ENCODE data around the gene TERC. TPM values are rescaled to one million over a fixed set of nuclear protein-coding genes. Genes with fewer than 3 reads are reported as not detected.

TERC gene
- total RNA-seq, 2 experiments from 2014 or later: 15.9 to 143 TPM

DNA sequence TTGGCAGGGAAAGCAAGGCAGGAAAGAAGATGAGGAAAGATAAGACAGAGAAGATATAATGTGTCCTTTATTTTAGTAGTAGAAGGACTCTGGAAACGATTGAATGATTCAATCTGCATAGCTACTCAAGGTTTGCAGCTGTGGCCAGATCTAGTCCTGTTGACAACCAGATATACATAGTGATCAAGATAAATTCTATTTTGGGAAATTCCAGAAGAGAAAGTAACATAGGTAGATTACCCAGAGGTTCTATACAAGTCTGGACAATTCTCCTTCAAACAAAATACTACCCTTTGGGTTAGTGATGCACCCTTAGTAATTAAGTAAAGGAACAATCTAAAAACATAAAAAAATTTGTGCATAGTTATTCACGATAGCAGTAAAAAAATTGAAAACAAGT is 9.4 kb downstream of the TERC start:
- TF ChIP-seq, protein P1, sequence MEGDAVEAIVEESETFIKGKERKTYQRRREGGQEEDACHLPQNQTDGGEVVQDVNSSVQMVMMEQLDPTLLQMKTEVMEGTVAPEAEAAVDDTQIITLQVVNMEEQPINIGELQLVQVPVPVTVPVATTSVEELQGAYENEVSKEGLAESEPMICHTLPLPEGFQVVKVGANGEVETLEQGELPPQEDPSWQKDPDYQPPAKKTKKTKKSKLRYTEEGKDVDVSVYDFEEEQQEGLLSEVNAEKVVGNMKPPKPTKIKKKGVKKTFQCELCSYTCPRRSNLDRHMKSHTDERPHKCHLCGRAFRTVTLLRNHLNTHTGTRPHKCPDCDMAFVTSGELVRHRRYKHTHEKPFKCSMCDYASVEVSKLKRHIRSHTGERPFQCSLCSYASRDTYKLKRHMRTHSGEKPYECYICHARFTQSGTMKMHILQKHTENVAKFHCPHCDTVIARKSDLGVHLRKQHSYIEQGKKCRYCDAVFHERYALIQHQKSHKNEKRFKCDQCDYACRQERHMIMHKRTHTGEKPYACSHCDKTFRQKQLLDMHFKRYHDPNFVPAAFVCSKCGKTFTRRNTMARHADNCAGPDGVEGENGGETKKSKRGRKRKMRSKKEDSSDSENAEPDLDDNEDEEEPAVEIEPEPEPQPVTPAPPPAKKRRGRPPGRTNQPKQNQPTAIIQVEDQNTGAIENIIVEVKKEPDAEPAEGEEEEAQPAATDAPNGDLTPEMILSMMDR (conservative IDR thresholded peaks at IDR 0.05; ENCODE audit: low read length): no peak
- no peak for TF ChIP-seq EZH2phosphoT487 (IDR thresholded peaks at IDR 0.05; ENCODE audit: borderline replicate concordance, low read depth, low read length)
- H2AFZ ChIP-seq (ENCODE audit: low read length): no peak overlapping the region
- no peaks in the 10 kb centered on the region for H3K36me3 ChIP-seq (ENCODE audit: insufficient read depth, low read length)
- POLR2A ChIA-PET: interaction anchor here (0.8 kb wide), 1 partner anchor 12 kb away, joined by 3 read pairs; no protein-coding TSS in a partner anchor
- peaks cover 15% of the 10 kb centered on the region for H3K4me1 ChIP-seq (ENCODE audit: insufficient read depth, low read length, poor library complexity, severe bottlenecking)
- H3K4me2 ChIP-seq (ENCODE audit: low read length): no peak overlapping the region
- no peaks in the 10 kb centered on the region for H3K9me3 ChIP-seq (ENCODE audit: low read length)
- no peak overlapping the region for H3K27ac ChIP-seq (ENCODE audit: low read depth, low read length, poor library complexity, severe bottlenecking)
- intact Hi-C loops (cut with micrococcal nuclease; ENCODE audit: unreplicated experiment): no loop called here
- no peak overlapping the region for H3K4me3 ChIP-seq (ENCODE audit: low read depth, low read length, poor library complexity, severe bottlenecking)
- H3K9me2 ChIP-seq (ENCODE audit: insufficient read depth, low read length): no peaks in the 10 kb centered on the region
- CTCF ChIA-PET (ENCODE audit: unreplicated experiment): no interaction called here
- no peaks in the 10 kb centered on the region for H3K79me2 ChIP-seq (ENCODE audit: insufficient read depth, low read depth, low read length)
- no peaks in the 10 kb centered on the region for H4K20me1 ChIP-seq (ENCODE audit: insufficient read depth, low read length)
- DNase-seq (ENCODE audit: low spot score): no peak
- no TSS peak for BruUV-seq (replicated peaks)

DNA sequence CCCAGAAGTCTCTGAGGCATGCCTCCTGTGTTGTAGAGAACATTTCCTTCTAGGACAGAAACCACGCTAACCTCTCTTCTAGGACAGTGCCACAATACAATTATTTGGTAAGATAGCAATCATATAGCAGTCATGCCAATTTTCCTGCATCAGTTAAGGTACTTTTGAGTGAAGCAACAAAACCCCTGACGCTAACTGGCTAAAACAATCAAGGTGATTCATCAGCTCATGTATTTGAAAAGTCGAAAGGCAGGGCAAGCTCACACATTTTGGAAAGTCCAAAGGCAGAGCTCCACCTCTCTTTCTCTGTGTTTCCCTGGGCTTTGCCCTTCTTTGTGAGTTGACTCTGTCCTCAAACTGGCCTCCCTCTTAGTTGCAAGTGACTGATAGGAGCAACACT is 10.1 kb downstream of the TERC start:
- H3K9me2 ChIP-seq (ENCODE audit: insufficient read depth, low read length): no peaks in the 10 kb centered on the region
- H3K4me1 ChIP-seq (ENCODE audit: insufficient read depth, low read length, poor library complexity, severe bottlenecking): peaks cover 15% of the 10 kb centered on the region
- H3K79me2 ChIP-seq (ENCODE audit: insufficient read depth, low read depth, low read length): no peaks in the 10 kb centered on the region
- no peak overlapping the region for H3K27ac ChIP-seq (ENCODE audit: low read depth, low read length, poor library complexity, severe bottlenecking)
- H3K4me3 ChIP-seq (ENCODE audit: low read depth, low read length, poor library complexity, severe bottlenecking): no peak overlapping the region
- TF ChIP-seq EZH2phosphoT487 (IDR thresholded peaks at IDR 0.05; ENCODE audit: borderline replicate concordance, low read depth, low read length): no peak
- TF ChIP-seq, protein P1 (conservative IDR thresholded peaks at IDR 0.05; ENCODE audit: low read length): no peak
- H4K20me1 ChIP-seq (ENCODE audit: insufficient read depth, low read length): no peaks in the 10 kb centered on the region
- POLR2A ChIA-PET: interaction anchor here (0.5 to 0.9 kb wide), 5 partner anchors 9 to 1594 kb away, joined by 3 to 7 read pairs (median 3); no protein-coding TSS in a partner anchor
- no peak for DNase-seq (ENCODE audit: low spot score)
- no TSS peak for BruUV-seq (replicated peaks)
- H3K4me2 ChIP-seq (ENCODE audit: low read length): no peak overlapping the region
- CTCF ChIA-PET (ENCODE audit: unreplicated experiment): no interaction called here
- intact Hi-C loops (cut with micrococcal nuclease; ENCODE audit: unreplicated experiment): no loop called here
- no peaks in the 10 kb centered on the region for H3K9me3 ChIP-seq (ENCODE audit: low read length)
- H3K36me3 ChIP-seq (ENCODE audit: insufficient read depth, low read length): no peaks in the 10 kb centered on the region
- H2AFZ ChIP-seq (ENCODE audit: low read length): no peak overlapping the region

DNA sequence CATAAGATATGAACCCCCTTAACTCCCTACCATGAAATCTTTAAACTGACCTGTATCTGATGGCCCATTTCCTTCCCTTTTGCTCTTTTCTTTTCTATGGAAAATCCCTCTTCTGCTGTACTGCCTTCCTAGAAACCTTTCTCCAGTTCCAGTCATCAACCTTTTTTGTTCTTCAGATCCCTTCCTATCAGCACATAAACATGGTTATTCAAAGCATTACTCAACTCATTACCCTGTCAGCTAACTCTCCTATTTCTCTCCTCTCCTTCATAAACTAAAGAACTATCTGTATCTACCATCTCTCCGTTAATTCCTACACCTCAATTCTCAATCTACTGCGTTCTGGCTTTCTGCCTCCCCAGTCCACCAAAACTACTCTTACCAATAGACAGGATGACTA is 13.0 kb downstream of the TERC start:
- POLR2A ChIA-PET: interaction anchor here (0.6 kb wide), 1 partner anchor 643 kb away, joined by 4 read pairs; no protein-coding TSS in a partner anchor
- no TSS peak for BruUV-seq (replicated peaks)

More for the DNA sequence above, 13.0 kb downstream of the TERC start:
- no peak overlapping the region for H2AFZ ChIP-seq (ENCODE audit: low read length)
- H4K20me1 ChIP-seq (ENCODE audit: insufficient read depth, low read length): no peaks in the 10 kb centered on the region
- H3K79me2 ChIP-seq (ENCODE audit: insufficient read depth, low read depth, low read length): no peaks in the 10 kb centered on the region
- no peaks in the 10 kb centered on the region for H3K4me1 ChIP-seq (ENCODE audit: insufficient read depth, low read length, poor library complexity, severe bottlenecking)
- H3K4me2 ChIP-seq (ENCODE audit: low read length): no peak overlapping the region
- DNase-seq (ENCODE audit: low spot score): no peak
- H3K27ac ChIP-seq (ENCODE audit: low read depth, low read length, poor library complexity, severe bottlenecking): no peak overlapping the region
- no peaks in the 10 kb centered on the region for H3K9me2 ChIP-seq (ENCODE audit: insufficient read depth, low read length)
- TF ChIP-seq, protein P1 (conservative IDR thresholded peaks at IDR 0.05; ENCODE audit: low read length): no peak
- no peak for TF ChIP-seq EZH2phosphoT487 (IDR thresholded peaks at IDR 0.05; ENCODE audit: borderline replicate concordance, low read depth, low read length)
- intact Hi-C loops (cut with micrococcal nuclease; ENCODE audit: unreplicated experiment): no loop called here
- CTCF ChIA-PET (ENCODE audit: unreplicated experiment): no interaction called here
- H3K9me3 ChIP-seq (ENCODE audit: low read length): no peaks in the 10 kb centered on the region
- H3K4me3 ChIP-seq (ENCODE audit: low read depth, low read length, poor library complexity, severe bottlenecking): no peak overlapping the region
- no peaks in the 10 kb centered on the region for H3K36me3 ChIP-seq (ENCODE audit: insufficient read depth, low read length)

Measured in OCI-LY7 (cell line).